Prostate gland (tissue), 2 donors: ENCODE data around the gene SEMA7A. TPM values are rescaled to one million over a fixed set of nuclear protein-coding genes. Genes with fewer than 3 reads are reported as not detected.

Experiments
- DNase-seq: peaks from one replicate; pipeline ENCODE4 v3.0.0-alpha.2; 2019; ENCODE audit warnings: low spot score
- H3K27ac ChIP-seq, 2 donors: fragments of 200-600 bp; sonication (generic); 2 replicates each; pipeline ENCODE4 v1.5.1; 2017 to 2019
- H3K27me3 ChIP-seq: fragments of 200-600 bp; sonication (generic); replicated peaks from 2 replicates; pipeline ENCODE4 v1.5.1; 2019; ENCODE audit not compliant: insufficient read depth
- H3K36me3 ChIP-seq, 2 donors: fragments of 200-600 bp; sonication (generic); 1 replicate in 1 of 2; 2 replicates in 1 of 2; pipeline versions ENCODE4 v1.5.1 to v1.8.1; 2017 to 2019
- H3K4me1 ChIP-seq: fragments of 200-600 bp; sonication (generic); replicated peaks from 2 replicates; pipeline ENCODE4 v1.5.1; 2019
- H3K4me3 ChIP-seq, 2 donors: fragments of 200-600 bp; sonication (generic); 2 replicates each; pipeline ENCODE4 v1.5.1; 2017 to 2019
- H3K9me3 ChIP-seq: fragments of 200-600 bp; sonication (generic); 2 replicates; pipeline ENCODE4 v1.5.1; 2017
- POLR2A ChIP-seq: fragments of 450-650 bp; IDR thresholded peaks from one replicate; pipeline ENCODE4 v1.6.1; 2016; ENCODE audit warnings: antibody characterized with exemption, mild to moderate bottlenecking
- POLR2AphosphoS5 ChIP-seq: sonication (generic); formaldehyde crosslinking; IDR thresholded peaks from one replicate; pipeline ENCODE4 v1.6.1; 2017; ENCODE audit warnings: antibody characterized with exemption
- WGBS: methylation state at CpG from one replicate; pipeline ENCODE4 v1.1.5; 2018; 5-methylcytosine and 5-hydroxymethylcytosine counted together
- intact Hi-C: fragments of 100-400 bp; cut with DNase I; formaldehyde crosslinking; loops from one replicate; pipeline ENCODE4 v1.14.2; 2022
- total RNA-seq, 2 donors: library from RNA; depleted of rRNA; stranded (reverse); fragments of >200 nt; gene quantifications; one replicate each; pipeline ENCODE4 v1.1.0, GENCODE V29; 2016
- TF ChIP-seq, protein P1 (sequence below), 4 experiments: fragments of 200-600 bp in 2 of 4; fragments of 450-650 bp in 2 of 4; sonication (generic) in 2 of 4; IDR thresholded peaks; 1 replicate in 3 of 4; 2 replicates in 1 of 4; pipeline ENCODE4 v1.5.1; 2016 to 2019; ENCODE audit warnings: antibody characterized with exemption in 4 of 4, mild to moderate bottlenecking in 2 of 4, moderate library complexity in 2 of 4

SEMA7A gene
- total RNA-seq, 2 donors from 2014 or later: 1.3 to 171 TPM

DNA sequence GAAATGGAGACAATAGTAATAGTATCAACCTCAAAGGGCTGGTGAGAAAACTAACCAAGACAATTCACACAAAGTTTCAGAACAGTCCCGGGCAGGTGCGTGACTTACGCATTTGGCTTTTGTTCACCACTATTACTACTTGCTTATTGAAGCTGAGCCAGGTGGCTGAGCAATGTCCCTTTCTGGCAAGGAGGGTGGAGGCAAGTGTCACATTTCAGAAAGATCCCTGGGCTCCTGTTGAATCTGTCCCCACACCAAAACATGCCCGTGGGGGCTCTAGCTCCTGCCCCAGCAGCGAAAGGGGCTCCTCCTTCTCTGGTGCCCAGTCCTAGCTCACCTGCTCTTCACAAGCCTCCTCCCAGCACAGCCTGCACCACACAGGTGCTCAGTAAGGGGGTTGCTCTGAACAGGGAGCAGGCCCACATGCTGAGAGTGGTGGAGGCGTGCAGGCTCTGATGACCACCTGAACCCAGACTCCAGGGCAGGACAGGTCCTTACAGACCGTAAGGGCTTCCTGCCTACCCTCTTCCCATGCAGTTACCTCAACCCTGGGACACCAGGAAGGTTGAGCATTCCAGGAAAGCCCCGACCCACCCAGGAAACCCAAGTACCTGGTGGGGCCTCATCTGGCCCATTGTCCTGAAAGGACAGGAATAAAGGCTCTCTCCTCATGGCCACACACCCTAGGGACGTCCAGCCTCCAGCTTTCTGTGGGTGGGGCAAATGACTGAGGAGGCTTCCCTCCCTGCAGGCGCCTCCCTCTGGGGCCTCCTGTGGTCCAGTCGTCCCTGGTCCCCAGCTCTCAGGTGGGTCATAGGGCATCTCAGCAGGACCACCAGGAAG lies 32.6 kb downstream of the SEMA7A start:
- intact Hi-C loops: no loop called here
- H3K27ac ChIP-seq: no peak overlapping the region
- 51% methylated on average over 11 of the region's 11 CpGs for WGBS
- H3K27me3 ChIP-seq: no peaks in the 10 kb centered on the region
- no peaks in the 10 kb centered on the region for H3K9me3 ChIP-seq
- H3K4me3 ChIP-seq: no peak overlapping the region
- no peaks in the 10 kb centered on the region for H3K36me3 ChIP-seq
- H3K4me1 ChIP-seq: no peaks in the 10 kb centered on the region
- DNase-seq: no peak
- TF ChIP-seq POLR2AphosphoS5: no peak
- TF ChIP-seq, protein P1, sequence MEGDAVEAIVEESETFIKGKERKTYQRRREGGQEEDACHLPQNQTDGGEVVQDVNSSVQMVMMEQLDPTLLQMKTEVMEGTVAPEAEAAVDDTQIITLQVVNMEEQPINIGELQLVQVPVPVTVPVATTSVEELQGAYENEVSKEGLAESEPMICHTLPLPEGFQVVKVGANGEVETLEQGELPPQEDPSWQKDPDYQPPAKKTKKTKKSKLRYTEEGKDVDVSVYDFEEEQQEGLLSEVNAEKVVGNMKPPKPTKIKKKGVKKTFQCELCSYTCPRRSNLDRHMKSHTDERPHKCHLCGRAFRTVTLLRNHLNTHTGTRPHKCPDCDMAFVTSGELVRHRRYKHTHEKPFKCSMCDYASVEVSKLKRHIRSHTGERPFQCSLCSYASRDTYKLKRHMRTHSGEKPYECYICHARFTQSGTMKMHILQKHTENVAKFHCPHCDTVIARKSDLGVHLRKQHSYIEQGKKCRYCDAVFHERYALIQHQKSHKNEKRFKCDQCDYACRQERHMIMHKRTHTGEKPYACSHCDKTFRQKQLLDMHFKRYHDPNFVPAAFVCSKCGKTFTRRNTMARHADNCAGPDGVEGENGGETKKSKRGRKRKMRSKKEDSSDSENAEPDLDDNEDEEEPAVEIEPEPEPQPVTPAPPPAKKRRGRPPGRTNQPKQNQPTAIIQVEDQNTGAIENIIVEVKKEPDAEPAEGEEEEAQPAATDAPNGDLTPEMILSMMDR (IDR thresholded peaks at IDR 0.05): no peak
- no peak for TF ChIP-seq POLR2A

GRCh38 chr15:74400313-74400860 lies 33.4 kb downstream of the SEMA7A start:
- no peaks in the 10 kb centered on the region for H3K4me1 ChIP-seq

GRCh38 chr15:74399511-74400312 lies 34.0 kb downstream of the SEMA7A start:
- Histone ChIP-seq H3K4me1 (no peaks in the 10 kb centered on the region), H3K4me3 (no peak overlapping the region)
- intact Hi-C loops: no loop called here

More at GRCh38 chr15:74400313-74400860, 33.4 kb downstream of the SEMA7A start:
- Histone ChIP-seq H3K4me3 (no peak overlapping the region), H3K27me3 (no peaks in the 10 kb centered on the region), H3K27ac (no peak overlapping the region), H3K9me3 (no peaks in the 10 kb centered on the region), H3K36me3 (no peaks in the 10 kb centered on the region)
- DNase-seq: no peak
- no peak for TF ChIP-seq POLR2AphosphoS5
- TF ChIP-seq, protein P1 (IDR thresholded peaks at IDR 0.05): no peak
- TF ChIP-seq POLR2A: no peak
- intact Hi-C loops: no loop called here
- 83% methylated on average over 10 of the region's 10 CpGs for WGBS

GRCh38 chr15:74399100-74399499 lies 34.7 kb downstream of the SEMA7A start:
- Histone ChIP-seq H3K27ac (no peak overlapping the region), H3K4me3 (no peak overlapping the region), H3K36me3 (no peaks in the 10 kb centered on the region), H3K4me1 (no peaks in the 10 kb centered on the region), H3K9me3 (no peaks in the 10 kb centered on the region), H3K27me3 (no peaks in the 10 kb centered on the region)
- intact Hi-C loops: no loop called here
- DNase-seq: no peak
- WGBS: 92% methylated on average over 3 of the region's 3 CpGs
- TF ChIP-seq, protein P1 (IDR thresholded peaks at IDR 0.05): no peak
- no peak for TF ChIP-seq POLR2AphosphoS5
- TF ChIP-seq POLR2A: no peak

More at GRCh38 chr15:74399511-74400312, 34.0 kb downstream of the SEMA7A start:
- no peak overlapping the region for H3K27ac ChIP-seq
- TF ChIP-seq, protein P1 (IDR thresholded peaks at IDR 0.05): no peak
- TF ChIP-seq POLR2AphosphoS5 (no peak), POLR2A (no peak)
- no peaks in the 10 kb centered on the region for H3K27me3 ChIP-seq
- H3K9me3 ChIP-seq: no peaks in the 10 kb centered on the region
- no peak for DNase-seq
- 47% methylated on average over 5 of the region's 5 CpGs for WGBS
- no peaks in the 10 kb centered on the region for H3K36me3 ChIP-seq
